SU-DHL-6 (cell line): Measurements from ENCODE around the gene LSM8.

Experiments used
- EZH2phosphoT487 ChIP-seq: fragments of 200-600 bp; sonication (generic), shearing (Covaris generic); conservative IDR thresholded peaks from 2 replicates; pipeline ENCODE4 v1.6.1; 2018; ENCODE audit warnings: mild to moderate bottlenecking, antibody characterized with exemption, low read length, moderate library complexity, mixed read lengths
- TF ChIP-seq, protein P1 (sequence below): fragments of 200-600 bp; sonication (generic); IDR thresholded peaks from one replicate; pipeline ENCODE4 v1.5.1; 2017; ENCODE audit warnings: antibody characterized with exemption, mild to moderate bottlenecking, low read length, moderate library complexity; ENCODE audit not compliant: insufficient read depth, poor library complexity, severe bottlenecking

DNA sequence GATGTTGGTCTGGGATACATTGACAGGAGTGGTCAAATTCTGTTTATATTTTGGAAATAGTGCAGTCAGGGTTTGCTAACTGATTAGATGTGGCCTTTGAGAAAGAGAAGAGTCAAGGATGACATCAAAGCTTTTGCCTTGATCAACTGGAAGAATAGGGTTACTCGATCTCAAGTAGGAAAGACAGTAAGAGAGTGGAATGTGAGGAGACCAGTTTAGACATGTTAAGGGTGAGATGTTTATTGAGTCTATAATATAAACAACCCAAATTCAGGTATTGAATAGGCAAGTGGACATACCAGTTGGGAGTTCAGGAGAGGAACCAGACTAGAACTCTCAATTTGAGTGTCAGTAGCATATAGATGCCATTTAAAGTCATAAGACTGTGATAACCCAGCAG is 38.6 kb downstream of the LSM8 start:
- TF ChIP-seq, protein P1, sequence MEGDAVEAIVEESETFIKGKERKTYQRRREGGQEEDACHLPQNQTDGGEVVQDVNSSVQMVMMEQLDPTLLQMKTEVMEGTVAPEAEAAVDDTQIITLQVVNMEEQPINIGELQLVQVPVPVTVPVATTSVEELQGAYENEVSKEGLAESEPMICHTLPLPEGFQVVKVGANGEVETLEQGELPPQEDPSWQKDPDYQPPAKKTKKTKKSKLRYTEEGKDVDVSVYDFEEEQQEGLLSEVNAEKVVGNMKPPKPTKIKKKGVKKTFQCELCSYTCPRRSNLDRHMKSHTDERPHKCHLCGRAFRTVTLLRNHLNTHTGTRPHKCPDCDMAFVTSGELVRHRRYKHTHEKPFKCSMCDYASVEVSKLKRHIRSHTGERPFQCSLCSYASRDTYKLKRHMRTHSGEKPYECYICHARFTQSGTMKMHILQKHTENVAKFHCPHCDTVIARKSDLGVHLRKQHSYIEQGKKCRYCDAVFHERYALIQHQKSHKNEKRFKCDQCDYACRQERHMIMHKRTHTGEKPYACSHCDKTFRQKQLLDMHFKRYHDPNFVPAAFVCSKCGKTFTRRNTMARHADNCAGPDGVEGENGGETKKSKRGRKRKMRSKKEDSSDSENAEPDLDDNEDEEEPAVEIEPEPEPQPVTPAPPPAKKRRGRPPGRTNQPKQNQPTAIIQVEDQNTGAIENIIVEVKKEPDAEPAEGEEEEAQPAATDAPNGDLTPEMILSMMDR, result no peak
- TF ChIP-seq EZH2phosphoT487, result no peak
